Trophoblast cell (in vitro differentiated cells and primary cell): ENCODE results near the gene ZSWIM9.

ENCODE experiments used
- DNase-seq, 2 donors: peaks; one replicate each; pipeline ENCODE4 v3.0.0-alpha.2; 2016
- H2AFZ ChIP-seq: 2 replicates; pipeline ENCODE4 v1.6.1; 2013; ENCODE audit warnings: low read length, moderate library complexity, mild to moderate bottlenecking; ENCODE audit not compliant: insufficient read depth, poor library complexity
- H2AK5ac ChIP-seq: 2 replicates; pipeline ENCODE4 v1.6.1; 2013; ENCODE audit warnings: mild to moderate bottlenecking, low read length
- H2BK120ac ChIP-seq: 2 replicates; pipeline ENCODE4 v1.6.1; 2013; ENCODE audit warnings: low read length, mild to moderate bottlenecking, moderate library complexity; ENCODE audit not compliant: insufficient read depth, poor library complexity
- H2BK12ac ChIP-seq: 2 replicates; pipeline ENCODE4 v1.6.1; 2013; ENCODE audit warnings: mild to moderate bottlenecking, low read length, moderate library complexity
- H2BK5ac ChIP-seq: 2 replicates; pipeline ENCODE4 v1.6.1; 2013; ENCODE audit warnings: low read length, low read depth, moderate library complexity, mild to moderate bottlenecking; ENCODE audit not compliant: poor library complexity
- H3K14ac ChIP-seq: 2 replicates; pipeline ENCODE4 v1.6.1; 2013; ENCODE audit warnings: mild to moderate bottlenecking, low read length
- H3K18ac ChIP-seq: 2 replicates; pipeline ENCODE4 v1.6.1; 2013; ENCODE audit warnings: mild to moderate bottlenecking, low read length
- H3K23ac ChIP-seq: 2 replicates; pipeline ENCODE4 v1.6.1; 2013; ENCODE audit warnings: low read length
- H3K27ac ChIP-seq: 2 replicates; pipeline ENCODE4 v1.5.1; 2013; ENCODE audit warnings: low read depth, mild to moderate bottlenecking, inconsistent platforms, low read length, moderate library complexity
- H3K27me3 ChIP-seq: 2 replicates; pipeline ENCODE4 v1.6.1; 2013; ENCODE audit warnings: inconsistent platforms, mild to moderate bottlenecking, low read length, moderate library complexity; ENCODE audit not compliant: insufficient read depth
- H3K36me3 ChIP-seq, 2 experiments: 1 replicate in 1 of 2; 2 replicates in 1 of 2; pipeline ENCODE4 v1.6.1; 2013; ENCODE audit warnings: low read length in 2 of 2, mild to moderate bottlenecking in 2 of 2, moderate library complexity in 1 of 2; ENCODE audit not compliant: insufficient read depth in 2 of 2, control insufficient read depth in 1 of 2
- H3K4ac ChIP-seq: 2 replicates; pipeline ENCODE4 v1.6.1; 2013; ENCODE audit warnings: low read depth, mild to moderate bottlenecking, low read length, moderate library complexity
- H3K4me1 ChIP-seq, 2 experiments: 1 replicate in 1 of 2; 2 replicates in 1 of 2; pipeline ENCODE4 v1.6.1; 2013; ENCODE audit warnings: low read length in 2 of 2, mild to moderate bottlenecking in 2 of 2, moderate library complexity in 1 of 2; ENCODE audit not compliant: insufficient read depth in 2 of 2, control insufficient read depth in 1 of 2
- H3K4me2 ChIP-seq: 2 replicates; pipeline ENCODE4 v1.6.1; 2013; ENCODE audit warnings: inconsistent platforms, mild to moderate bottlenecking, low read length, moderate library complexity
- H3K4me3 ChIP-seq: 2 replicates; pipeline ENCODE4 v1.5.1; 2013; ENCODE audit warnings: mild to moderate bottlenecking, low read depth, low read length, inconsistent platforms
- H3K79me1 ChIP-seq: one replicate; pipeline ENCODE4 v1.6.1; 2013; ENCODE audit warnings: low read length
- H3K79me2 ChIP-seq: 2 replicates; pipeline ENCODE4 v1.6.1; 2013; ENCODE audit warnings: low read length, mild to moderate bottlenecking; ENCODE audit not compliant: control insufficient read depth, insufficient read depth, poor library complexity
- H3K9ac ChIP-seq: 2 replicates; pipeline ENCODE4 v1.6.1; 2013; ENCODE audit warnings: mild to moderate bottlenecking, low read length
- H3K9me3 ChIP-seq: 2 replicates; pipeline ENCODE4 v1.6.1; 2013; ENCODE audit warnings: low read depth, mild to moderate bottlenecking, control low read depth, inconsistent platforms, low read length; ENCODE audit not compliant: insufficient read depth
- H4K12ac ChIP-seq: 2 replicates; pipeline ENCODE4 v1.6.1; 2013; ENCODE audit warnings: low read depth, mild to moderate bottlenecking, low read length, moderate library complexity
- H4K8ac ChIP-seq: 2 replicates; pipeline ENCODE4 v1.6.1; 2013; ENCODE audit warnings: low read depth, mild to moderate bottlenecking, low read length, moderate library complexity
- H4K91ac ChIP-seq: one replicate; pipeline ENCODE4 v1.6.1; 2013; ENCODE audit warnings: low read depth, mild to moderate bottlenecking, low read length, moderate library complexity
- WGBS: extraction: QIAGEN DNeasy Blood & Tissue Kit; methylation state at CpG from one replicate; pipeline ENCODE4 v1.1.7; 2013; ENCODE audit warnings: missing lambda C conversion rate; ENCODE audit not compliant: insufficient read length, insufficient coverage; ENCODE audit errors: extremely low coverage; 5-methylcytosine and 5-hydroxymethylcytosine counted together

ZSWIM9 gene

GRCh38 chr19:48148576-48148975, 21.9 kb upstream of the ZSWIM9 start:
- Histone ChIP-seq H2AK5ac (no peak overlapping the region), H2BK120ac (no peak overlapping the region), H3K4me3 (no peak overlapping the region), H3K79me1 (peaks cover 2% of the 10 kb centered on the region), H3K4ac (no peak overlapping the region), H2AFZ (no peak overlapping the region), H3K27ac (no peak overlapping the region), H3K18ac (no peak overlapping the region), H3K4me2 (no peak overlapping the region), H4K12ac (no peak overlapping the region), H3K9me3 (peaks cover 2% of the 10 kb centered on the region), H3K36me3 (peaks cover 50 to 54% of the 10 kb centered on the region in 2 experiments), H3K14ac (no peak overlapping the region), H3K27me3 (no peaks in the 10 kb centered on the region), H2BK12ac (no peak overlapping the region), H4K91ac (no peak overlapping the region), H3K23ac (no peak overlapping the region), H3K9ac (no peak overlapping the region), H3K4me1 (peaks cover 4 to 7% of the 10 kb centered on the region in 2 experiments), H4K8ac (no peak overlapping the region), H2BK5ac (no peak overlapping the region), H3K79me2 (no peaks in the 10 kb centered on the region)
- no peak for DNase-seq
- no CpG with 5 or more reads among the region's 9 CpGs for WGBS

- Histone ChIP-seq H3K79me1 (peaks cover 2% of the 10 kb centered on the region), H2AK5ac (no peak overlapping the region), H3K4me1 (peaks cover 4 to 7% of the 10 kb centered on the region in 2 experiments), H3K23ac (no peak overlapping the region), H3K4ac (no peak overlapping the region), H3K4me2 (peak overlapping the region; percentile 26), H3K9ac (no peak overlapping the region), H2BK120ac (no peak overlapping the region), H2BK12ac (no peak overlapping the region), H2AFZ (no peak overlapping the region), H2BK5ac (no peak overlapping the region), H3K9me3 (peaks cover 2% of the 10 kb centered on the region), H3K18ac (no peak overlapping the region), H3K4me3 (no peak overlapping the region), H3K27me3 (no peaks in the 10 kb centered on the region), H3K27ac (peak overlapping the region; percentile 86), H3K14ac (no peak overlapping the region), H4K91ac (no peak overlapping the region), H4K8ac (no peak overlapping the region), H3K36me3 (peaks cover 46% of the 10 kb centered on the region in 2 experiments), H4K12ac (no peak overlapping the region), H3K79me2 (no peaks in the 10 kb centered on the region)
- WGBS = no CpG with 5 or more reads among the region's 6 CpGs
- DNase-seq = no peak
Observed at GRCh38 chr19:48149430-48149829, 21.1 kb upstream of the ZSWIM9 start.

GRCh38 chr19:48152551-48152950, 17.9 kb upstream of the ZSWIM9 start:
- Histone ChIP-seq H4K8ac (no peak overlapping the region), H2BK12ac (no peak overlapping the region), H4K12ac (no peak overlapping the region), H3K79me1 (peaks cover 2% of the 10 kb centered on the region), H3K27ac (no peak overlapping the region), H3K36me3 (peaks cover 44 to 45% of the 10 kb centered on the region in 2 experiments), H3K79me2 (no peaks in the 10 kb centered on the region), H3K9ac (no peak overlapping the region), H4K91ac (no peak overlapping the region), H2BK5ac (no peak overlapping the region), H3K4me1 (peaks cover 4 to 7% of the 10 kb centered on the region in 2 experiments), H2BK120ac (no peak overlapping the region), H3K18ac (no peak overlapping the region), H3K4me3 (no peak overlapping the region), H3K4ac (no peak overlapping the region), H2AFZ (no peak overlapping the region), H3K4me2 (no peak overlapping the region), H3K23ac (no peak overlapping the region), H3K14ac (no peak overlapping the region), H2AK5ac (no peak overlapping the region), H3K9me3 (peaks cover 2% of the 10 kb centered on the region), H3K27me3 (no peaks in the 10 kb centered on the region)
- no CpG with 5 or more reads among the region's 8 CpGs for WGBS
- DNase-seq = peak; percentile 43 to 84

- Histone ChIP-seq H3K36me3 (peaks cover 43% of the 10 kb centered on the region in 2 experiments), H3K79me2 (no peaks in the 10 kb centered on the region), H3K9me3 (peaks cover 2% of the 10 kb centered on the region), H3K4me3 (no peak overlapping the region), H2BK5ac (no peak overlapping the region), H3K23ac (no peak overlapping the region), H2BK120ac (no peak overlapping the region), H2BK12ac (no peak overlapping the region), H2AK5ac (no peak overlapping the region), H3K27ac (no peak overlapping the region), H3K4me1 (peaks cover 4 to 7% of the 10 kb centered on the region in 2 experiments), H3K79me1 (peaks cover 2% of the 10 kb centered on the region), H3K18ac (no peak overlapping the region), H3K4ac (no peak overlapping the region), H2AFZ (no peak overlapping the region), H4K12ac (no peak overlapping the region), H3K27me3 (no peaks in the 10 kb centered on the region), H4K91ac (no peak overlapping the region), H3K9ac (no peak overlapping the region), H4K8ac (no peak overlapping the region), H3K14ac (no peak overlapping the region), H3K4me2 (no peak overlapping the region)
- DNase-seq = no peak
- WGBS = no CpG with 5 or more reads among the region's 9 CpGs
Observed at GRCh38 chr19:48154003-48154402, 16.5 kb upstream of the ZSWIM9 start.
